HL-60 (cell line): ENCODE results near the gene PITPNM3.
A peak's percentile ranks its signal among the peaks of the same experiment; 100 is the strongest.

Experiments used
- DNase-seq, 2 experiments: peaks; one replicate each; pipeline ENCODE4 v3.0.0-alpha.2; 2010 to 2020; ENCODE audit warnings: low read depth in 1 of 2, low spot score in 1 of 2
- H3K27ac ChIP-seq: fragments of 250-450 bp; sonication (Bioruptor Pico); replicated peaks from 2 replicates; pipeline ENCODE4 v1.5.1; 2020; ENCODE audit warnings: mild to moderate bottlenecking, moderate library complexity
- H3K27me3 ChIP-seq: fragments of 250-450 bp; sonication (Bioruptor Pico); 2 replicates; pipeline ENCODE4 v1.5.1; 2021; ENCODE audit warnings: mild to moderate bottlenecking, moderate library complexity; ENCODE audit not compliant: insufficient read depth, poor library complexity, severe bottlenecking
- H3K4me3 ChIP-seq: replicated peaks from 2 replicates; pipeline ENCODE4 v1.5.1; 2011; ENCODE audit warnings: mild to moderate bottlenecking, control low read depth, low read length; ENCODE audit not compliant: insufficient read depth
- GABPA ChIP-seq: IDR thresholded peaks from 2 replicates; pipeline ENCODE4 v1.6.1; 2012; ENCODE audit warnings: low read depth
- POLR2AphosphoS5 ChIP-seq: IDR thresholded peaks from 2 replicates; pipeline ENCODE4 v1.6.1; 2012; ENCODE audit warnings: low read depth
- SPI1 ChIP-seq: IDR thresholded peaks from 2 replicates; pipeline ENCODE4 v1.6.1; 2012; ENCODE audit warnings: low read depth, mild to moderate bottlenecking, borderline replicate concordance
- TF ChIP-seq, protein P1 (sequence below): IDR thresholded peaks from 2 replicates; pipeline ENCODE4 v1.6.1; 2012; ENCODE audit warnings: low read depth; ENCODE audit not compliant: insufficient replicate concordance
- TF ChIP-seq, protein P2 (sequence below): IDR thresholded peaks from one replicate; pipeline ENCODE4 v1.5.1; 2011; ENCODE audit warnings: low read length, control low read depth, inconsistent platforms; ENCODE audit not compliant: insufficient read depth

The PITPNM3 gene

DNA sequence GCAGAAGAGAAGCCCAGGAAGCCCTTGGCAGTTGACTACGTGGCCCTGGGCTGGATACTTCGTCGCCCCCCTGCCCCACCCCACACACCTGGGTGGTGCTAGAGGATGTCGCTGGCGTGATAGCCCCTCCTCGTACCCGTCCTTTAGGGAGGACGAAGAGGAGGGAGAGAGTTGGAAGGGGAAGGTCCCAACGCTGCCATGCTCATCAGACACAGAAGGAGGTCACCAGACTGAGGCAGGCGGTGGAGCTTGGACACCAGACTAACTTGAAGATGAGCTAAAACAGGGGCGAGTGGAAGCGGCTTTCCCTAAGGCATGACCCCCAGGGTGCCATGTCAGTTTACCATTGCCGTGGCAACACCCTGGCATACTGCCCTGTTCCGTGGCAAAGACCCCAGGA is 132.4 kb downstream of the PITPNM3 start:
- Histone ChIP-seq H3K27me3 (no peaks in the 10 kb centered on the region), H3K27ac (no peak overlapping the region), H3K4me3 (no peak overlapping the region)
- no peak for DNase-seq
- no peak for TF ChIP-seq POLR2AphosphoS5
- TF ChIP-seq GABPA: no peak
- TF ChIP-seq, protein P1, sequence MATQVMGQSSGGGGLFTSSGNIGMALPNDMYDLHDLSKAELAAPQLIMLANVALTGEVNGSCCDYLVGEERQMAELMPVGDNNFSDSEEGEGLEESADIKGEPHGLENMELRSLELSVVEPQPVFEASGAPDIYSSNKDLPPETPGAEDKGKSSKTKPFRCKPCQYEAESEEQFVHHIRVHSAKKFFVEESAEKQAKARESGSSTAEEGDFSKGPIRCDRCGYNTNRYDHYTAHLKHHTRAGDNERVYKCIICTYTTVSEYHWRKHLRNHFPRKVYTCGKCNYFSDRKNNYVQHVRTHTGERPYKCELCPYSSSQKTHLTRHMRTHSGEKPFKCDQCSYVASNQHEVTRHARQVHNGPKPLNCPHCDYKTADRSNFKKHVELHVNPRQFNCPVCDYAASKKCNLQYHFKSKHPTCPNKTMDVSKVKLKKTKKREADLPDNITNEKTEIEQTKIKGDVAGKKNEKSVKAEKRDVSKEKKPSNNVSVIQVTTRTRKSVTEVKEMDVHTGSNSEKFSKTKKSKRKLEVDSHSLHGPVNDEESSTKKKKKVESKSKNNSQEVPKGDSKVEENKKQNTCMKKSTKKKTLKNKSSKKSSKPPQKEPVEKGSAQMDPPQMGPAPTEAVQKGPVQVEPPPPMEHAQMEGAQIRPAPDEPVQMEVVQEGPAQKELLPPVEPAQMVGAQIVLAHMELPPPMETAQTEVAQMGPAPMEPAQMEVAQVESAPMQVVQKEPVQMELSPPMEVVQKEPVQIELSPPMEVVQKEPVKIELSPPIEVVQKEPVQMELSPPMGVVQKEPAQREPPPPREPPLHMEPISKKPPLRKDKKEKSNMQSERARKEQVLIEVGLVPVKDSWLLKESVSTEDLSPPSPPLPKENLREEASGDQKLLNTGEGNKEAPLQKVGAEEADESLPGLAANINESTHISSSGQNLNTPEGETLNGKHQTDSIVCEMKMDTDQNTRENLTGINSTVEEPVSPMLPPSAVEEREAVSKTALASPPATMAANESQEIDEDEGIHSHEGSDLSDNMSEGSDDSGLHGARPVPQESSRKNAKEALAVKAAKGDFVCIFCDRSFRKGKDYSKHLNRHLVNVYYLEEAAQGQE: no peak
- TF ChIP-seq SPI1: no peak
- TF ChIP-seq, protein P2, sequence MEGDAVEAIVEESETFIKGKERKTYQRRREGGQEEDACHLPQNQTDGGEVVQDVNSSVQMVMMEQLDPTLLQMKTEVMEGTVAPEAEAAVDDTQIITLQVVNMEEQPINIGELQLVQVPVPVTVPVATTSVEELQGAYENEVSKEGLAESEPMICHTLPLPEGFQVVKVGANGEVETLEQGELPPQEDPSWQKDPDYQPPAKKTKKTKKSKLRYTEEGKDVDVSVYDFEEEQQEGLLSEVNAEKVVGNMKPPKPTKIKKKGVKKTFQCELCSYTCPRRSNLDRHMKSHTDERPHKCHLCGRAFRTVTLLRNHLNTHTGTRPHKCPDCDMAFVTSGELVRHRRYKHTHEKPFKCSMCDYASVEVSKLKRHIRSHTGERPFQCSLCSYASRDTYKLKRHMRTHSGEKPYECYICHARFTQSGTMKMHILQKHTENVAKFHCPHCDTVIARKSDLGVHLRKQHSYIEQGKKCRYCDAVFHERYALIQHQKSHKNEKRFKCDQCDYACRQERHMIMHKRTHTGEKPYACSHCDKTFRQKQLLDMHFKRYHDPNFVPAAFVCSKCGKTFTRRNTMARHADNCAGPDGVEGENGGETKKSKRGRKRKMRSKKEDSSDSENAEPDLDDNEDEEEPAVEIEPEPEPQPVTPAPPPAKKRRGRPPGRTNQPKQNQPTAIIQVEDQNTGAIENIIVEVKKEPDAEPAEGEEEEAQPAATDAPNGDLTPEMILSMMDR: no peak

DNA sequence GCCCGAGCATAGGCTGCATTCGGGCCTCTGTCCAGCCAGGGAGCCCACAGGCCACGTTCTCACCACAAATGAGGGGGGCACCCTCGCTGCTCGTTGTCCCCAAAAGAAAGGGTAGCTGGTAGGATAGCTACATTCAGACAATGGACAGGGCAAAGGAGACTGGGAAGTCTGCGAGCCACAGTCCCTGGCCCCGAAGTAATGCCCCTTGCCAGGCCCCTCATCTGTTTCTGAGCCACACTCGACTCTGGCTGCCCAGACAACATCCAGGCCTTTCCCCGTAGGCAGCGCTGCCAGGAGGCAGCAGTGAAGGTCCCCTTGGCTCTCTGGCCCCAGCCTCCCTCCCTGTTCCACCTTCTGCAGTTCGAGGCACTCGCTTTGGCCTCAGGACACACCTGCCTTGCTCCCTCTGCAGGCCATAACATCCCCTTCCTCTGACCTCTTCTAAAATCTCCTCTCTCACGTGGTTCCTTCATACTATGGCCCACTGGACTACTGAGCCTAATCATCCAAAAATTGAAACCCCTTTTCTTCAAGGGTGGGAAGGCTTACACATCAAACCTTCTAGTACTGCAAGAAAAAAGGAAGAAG is 133.6 kb downstream of the PITPNM3 start:
- DNase-seq: no peak
- TF ChIP-seq, protein P1: no peak
- no peak for TF ChIP-seq SPI1
- no peak for TF ChIP-seq GABPA
- TF ChIP-seq, protein P2: no peak
- TF ChIP-seq POLR2AphosphoS5: no peak
- Histone ChIP-seq H3K27me3 (no peaks in the 10 kb centered on the region), H3K27ac (no peak overlapping the region), H3K4me3 (no peak overlapping the region)

DNA sequence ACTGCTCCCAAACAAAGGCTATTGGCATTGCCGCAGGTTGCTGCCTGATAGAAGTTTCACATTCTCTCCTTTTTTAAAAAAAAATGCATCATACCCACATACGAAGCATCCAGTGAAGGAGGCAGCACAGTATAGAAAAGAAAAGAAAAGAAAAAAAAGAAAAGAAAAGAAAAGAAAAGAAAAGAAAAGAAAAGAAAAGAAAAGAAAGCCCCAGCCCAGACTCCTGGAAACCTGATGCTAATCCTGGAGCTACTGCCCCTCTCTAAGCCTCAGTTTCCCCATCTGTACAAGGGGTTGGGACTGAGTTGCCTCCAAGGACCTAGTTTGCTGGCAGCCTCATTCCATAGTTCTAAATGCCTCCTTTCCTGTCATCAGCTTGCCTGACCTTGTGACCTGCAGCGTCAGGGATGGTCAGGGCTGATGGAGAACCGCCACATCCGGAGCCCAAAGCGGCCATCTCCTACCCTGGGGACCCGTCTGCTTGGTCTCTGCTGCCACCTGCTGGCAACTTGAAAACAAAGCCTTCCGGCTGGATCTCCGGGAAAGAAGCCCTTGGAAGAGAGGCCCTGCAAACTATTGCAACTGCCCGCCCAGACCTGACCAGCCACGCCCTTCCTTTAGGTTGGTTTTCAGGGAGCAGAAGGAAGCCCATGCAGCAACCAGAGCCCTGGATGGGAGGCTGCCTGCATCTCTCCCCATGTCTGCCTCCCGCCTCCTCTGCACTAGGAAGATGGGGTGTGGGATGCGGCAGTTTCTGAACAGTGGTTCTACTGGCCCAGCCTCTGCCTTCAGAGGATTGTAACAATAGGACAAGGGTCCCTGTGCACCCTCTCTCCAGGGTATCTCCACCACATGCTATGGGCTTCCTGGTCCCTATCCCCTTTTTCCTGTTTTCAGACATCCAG is 134.4 kb downstream of the PITPNM3 start:
- TF ChIP-seq, protein P1: no peak
- TF ChIP-seq POLR2AphosphoS5: no peak
- TF ChIP-seq, protein P2: peak; percentile 19
- TF ChIP-seq SPI1: no peak
- no peak for TF ChIP-seq GABPA
- no peak overlapping the region for H3K4me3 ChIP-seq
- DNase-seq: peak; percentile 15 to 33
- H3K27ac ChIP-seq: no peak overlapping the region
- H3K27me3 ChIP-seq: no peaks in the 10 kb centered on the region
